ENCODE results near the gene KRT81.

Gene KRT81

DNA sequence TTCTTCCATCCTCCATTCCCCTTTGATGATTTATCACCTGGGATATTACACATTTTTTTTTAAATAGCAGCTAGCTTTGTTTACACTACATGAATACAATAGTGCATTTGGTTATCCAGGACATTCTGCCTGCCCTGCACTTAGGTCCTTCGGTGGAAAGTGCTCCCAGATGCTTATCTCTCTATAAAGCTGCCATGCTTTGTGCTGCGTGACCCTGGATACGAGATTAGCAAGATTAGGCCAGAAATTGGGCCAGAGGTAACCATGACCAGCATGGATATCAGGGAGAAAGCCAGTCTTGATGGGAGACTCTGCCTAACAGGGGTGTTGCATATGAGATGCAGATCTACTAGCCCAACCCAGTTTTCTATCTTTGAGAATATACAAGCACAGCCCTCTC lies 42.0 kb upstream of the KRT81 start:
- no peak for TF ChIP-seq CTCF (IDR thresholded peaks at IDR 0.05; ENCODE audit: extremely low read depth, insufficient read depth, missing control alignments)
- DNase-seq (ENCODE audit: low spot score): no peak
- in situ Hi-C loops (cut with MboI; ENCODE audit: low pct_unique_long_range_greater_than_20kb, low sequenced_read_pairs, unreplicated experiment): no loop called here

DNA sequence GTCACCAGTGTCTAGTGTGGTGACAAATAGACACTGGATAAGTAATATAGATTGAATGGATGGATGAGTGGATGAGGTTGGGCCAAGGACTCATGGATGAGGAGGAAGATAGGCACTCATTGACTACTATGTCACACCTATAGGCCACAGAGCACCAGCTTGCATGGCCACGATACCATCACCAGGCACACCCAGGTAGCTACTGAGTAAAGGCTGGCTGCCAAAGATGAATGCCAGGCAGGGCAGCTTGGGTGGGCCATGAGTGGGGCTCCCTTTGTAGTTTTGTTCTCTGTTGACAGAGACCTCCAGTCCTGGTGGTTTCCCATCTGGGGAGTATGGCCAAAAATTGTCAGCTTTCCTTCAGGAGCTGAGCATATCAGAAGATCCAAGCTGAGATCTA lies 41.0 kb upstream of the KRT81 start:
- in situ Hi-C loops (cut with MboI; ENCODE audit: low pct_unique_long_range_greater_than_20kb, low sequenced_read_pairs, unreplicated experiment): no loop called here
- no peak for DNase-seq (ENCODE audit: low spot score)
- no peak for TF ChIP-seq CTCF (IDR thresholded peaks at IDR 0.05; ENCODE audit: extremely low read depth, insufficient read depth, missing control alignments)

- DNase-seq (ENCODE audit: low spot score): no peak
- in situ Hi-C loops (cut with MboI; ENCODE audit: low pct_unique_long_range_greater_than_20kb, low sequenced_read_pairs, unreplicated experiment): no loop called here
- no peak for TF ChIP-seq CTCF (IDR thresholded peaks at IDR 0.05; ENCODE audit: extremely low read depth, insufficient read depth, missing control alignments)
Observed at GRCh38 chr12:52331833-52332232, 40.5 kb upstream of the KRT81 start.

DNA sequence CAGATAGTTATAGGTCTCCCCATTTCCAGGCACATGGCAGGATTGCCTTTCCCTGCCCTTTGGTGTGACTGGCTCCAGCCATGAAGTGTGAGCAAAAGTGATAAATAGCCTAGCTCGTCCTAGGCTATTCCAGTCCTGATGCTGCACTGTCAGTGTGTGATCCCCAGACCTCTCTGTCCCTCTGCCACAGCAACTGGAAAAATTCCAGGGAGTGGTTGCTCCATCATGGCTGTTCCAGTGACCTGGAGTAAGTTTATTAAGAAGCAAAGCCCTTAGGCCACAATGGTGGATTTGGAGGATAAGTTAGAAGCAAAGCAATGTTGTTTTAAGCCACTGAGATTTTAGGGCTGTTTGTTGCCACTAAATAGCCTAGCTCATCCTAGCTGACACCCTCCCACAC lies 39.7 kb upstream of the KRT81 start:
- DNase-seq (ENCODE audit: low spot score): no peak
- in situ Hi-C loops (cut with MboI; ENCODE audit: low pct_unique_long_range_greater_than_20kb, low sequenced_read_pairs, unreplicated experiment): no loop called here
- no peak for TF ChIP-seq CTCF (IDR thresholded peaks at IDR 0.05; ENCODE audit: extremely low read depth, insufficient read depth, missing control alignments)

DNA sequence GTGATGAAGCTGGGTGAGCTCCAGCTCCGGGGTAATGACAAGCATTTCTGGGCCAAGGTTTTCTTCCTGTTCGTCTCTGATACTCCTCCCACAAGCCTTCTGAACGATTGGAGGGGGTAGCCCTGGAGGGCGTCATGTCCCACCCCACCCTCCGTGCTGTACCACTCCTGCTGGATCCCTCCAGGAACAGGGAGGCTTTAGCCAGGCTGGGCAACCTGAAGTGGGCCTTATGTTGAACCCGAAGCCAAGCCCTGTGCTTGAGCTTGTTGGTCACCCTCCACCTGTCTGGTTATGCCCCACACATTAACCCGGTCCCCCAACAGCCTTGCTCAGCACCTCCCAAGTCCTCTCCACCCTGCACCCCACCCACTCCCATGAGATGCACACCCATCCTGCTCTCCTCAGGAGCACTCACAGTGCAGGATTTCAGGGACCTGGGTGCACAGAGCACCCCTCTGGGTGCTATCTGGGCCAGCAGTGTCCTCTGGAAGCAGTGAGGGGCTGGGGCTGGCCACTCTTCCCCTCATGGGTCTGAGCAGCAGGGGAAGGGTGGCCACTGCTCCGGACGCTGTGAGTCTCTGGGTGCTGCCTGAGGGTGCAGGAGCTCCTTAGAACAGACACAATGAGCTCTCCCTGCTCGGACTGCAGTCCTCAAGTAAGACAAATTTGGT lies 36.6 kb upstream of the KRT81 start:
- TF ChIP-seq CTCF (IDR thresholded peaks at IDR 0.05; ENCODE audit: extremely low read depth, insufficient read depth, missing control alignments): no peak
- DNase-seq (ENCODE audit: low spot score): no peak
- in situ Hi-C loops (cut with MboI; ENCODE audit: low pct_unique_long_range_greater_than_20kb, low sequenced_read_pairs, unreplicated experiment): no loop called here

DNA sequence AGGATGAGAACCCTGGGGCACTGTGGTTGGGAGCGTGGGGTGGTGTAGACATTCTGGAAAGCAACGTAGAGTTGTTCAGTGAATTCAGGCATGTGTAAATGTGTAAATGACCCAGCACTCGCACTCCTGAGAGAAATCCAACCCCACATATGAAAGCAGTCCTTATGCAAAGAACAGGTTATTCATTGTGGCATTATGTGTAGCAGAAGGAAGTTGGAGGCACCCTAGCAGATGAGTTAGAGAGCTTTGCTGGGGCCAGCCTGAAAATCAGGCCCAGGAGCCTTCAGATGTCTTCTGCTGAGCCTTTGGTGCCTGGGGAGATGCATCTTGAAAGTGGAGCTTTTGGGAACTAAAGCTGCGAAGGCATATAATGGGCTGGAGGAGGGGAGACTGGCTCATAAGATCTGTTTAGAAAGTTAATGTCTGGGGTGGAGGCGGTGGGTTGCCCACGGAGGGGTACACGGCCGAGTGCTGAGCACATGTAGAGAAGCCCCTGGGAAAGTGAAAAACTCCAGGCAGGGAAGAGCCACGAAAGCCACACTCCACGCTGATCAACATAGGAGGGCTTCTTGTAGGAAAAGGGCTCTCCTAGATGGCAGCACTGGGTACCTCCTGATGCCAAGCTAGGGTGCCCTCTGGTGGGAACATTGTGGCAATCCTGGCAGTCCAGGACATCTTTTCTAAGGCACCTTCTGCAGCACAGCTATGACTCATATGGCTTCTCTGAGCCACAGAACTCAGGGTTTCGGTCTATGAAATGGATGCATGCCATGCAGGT lies 35.9 kb upstream of the KRT81 start:
- peak; percentile 85 for DNase-seq (ENCODE audit: low spot score)
- peak; percentile 72 for TF ChIP-seq CTCF (IDR thresholded peaks at IDR 0.05; ENCODE audit: extremely low read depth, insufficient read depth, missing control alignments)
- in situ Hi-C loops (cut with MboI; ENCODE audit: low pct_unique_long_range_greater_than_20kb, low sequenced_read_pairs, unreplicated experiment): no loop called here
